OCI-LY3 (cell line): ENCODE results near the gene WDR19.

ENCODE experiments used
- EZH2phosphoT487 ChIP-seq: fragments of 200-600 bp; shearing (Covaris generic); IDR thresholded peaks from 2 replicates; pipeline ENCODE4 v1.6.1; 2018; ENCODE audit warnings: antibody characterized with exemption, mixed run types, low read depth
- TF ChIP-seq, protein P1 (sequence below): fragments of 200-600, 300-600 bp; sonication (generic); IDR thresholded peaks from 2 replicates; pipeline ENCODE4 v1.5.1; 2014; ENCODE audit warnings: antibody characterized with exemption, low read length, low read depth

DNA sequence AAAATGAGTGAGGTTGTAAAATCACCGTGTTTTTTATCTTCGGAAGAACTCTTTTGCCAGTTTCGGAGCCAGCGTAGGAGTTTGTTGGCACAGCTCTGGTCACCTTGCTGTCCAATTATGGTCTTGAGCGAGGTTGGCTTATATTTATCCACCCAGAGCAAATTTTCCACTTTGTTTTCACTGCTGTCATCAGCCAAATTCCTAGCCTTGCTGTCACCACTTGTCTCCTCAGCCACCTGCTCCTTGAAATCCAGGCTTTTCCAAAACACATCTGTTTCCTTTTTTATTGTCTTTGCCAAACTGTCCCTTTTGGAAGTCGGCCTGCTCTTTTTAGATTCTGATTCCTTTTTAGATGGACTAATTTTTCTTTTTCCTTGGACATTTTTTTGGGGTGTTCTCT, 126.3 kb downstream of the WDR19 start:
- TF ChIP-seq, protein P1, sequence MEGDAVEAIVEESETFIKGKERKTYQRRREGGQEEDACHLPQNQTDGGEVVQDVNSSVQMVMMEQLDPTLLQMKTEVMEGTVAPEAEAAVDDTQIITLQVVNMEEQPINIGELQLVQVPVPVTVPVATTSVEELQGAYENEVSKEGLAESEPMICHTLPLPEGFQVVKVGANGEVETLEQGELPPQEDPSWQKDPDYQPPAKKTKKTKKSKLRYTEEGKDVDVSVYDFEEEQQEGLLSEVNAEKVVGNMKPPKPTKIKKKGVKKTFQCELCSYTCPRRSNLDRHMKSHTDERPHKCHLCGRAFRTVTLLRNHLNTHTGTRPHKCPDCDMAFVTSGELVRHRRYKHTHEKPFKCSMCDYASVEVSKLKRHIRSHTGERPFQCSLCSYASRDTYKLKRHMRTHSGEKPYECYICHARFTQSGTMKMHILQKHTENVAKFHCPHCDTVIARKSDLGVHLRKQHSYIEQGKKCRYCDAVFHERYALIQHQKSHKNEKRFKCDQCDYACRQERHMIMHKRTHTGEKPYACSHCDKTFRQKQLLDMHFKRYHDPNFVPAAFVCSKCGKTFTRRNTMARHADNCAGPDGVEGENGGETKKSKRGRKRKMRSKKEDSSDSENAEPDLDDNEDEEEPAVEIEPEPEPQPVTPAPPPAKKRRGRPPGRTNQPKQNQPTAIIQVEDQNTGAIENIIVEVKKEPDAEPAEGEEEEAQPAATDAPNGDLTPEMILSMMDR = no peak
- no peak for TF ChIP-seq EZH2phosphoT487
